ENCODE measurements around the gene COG7.

DNA sequence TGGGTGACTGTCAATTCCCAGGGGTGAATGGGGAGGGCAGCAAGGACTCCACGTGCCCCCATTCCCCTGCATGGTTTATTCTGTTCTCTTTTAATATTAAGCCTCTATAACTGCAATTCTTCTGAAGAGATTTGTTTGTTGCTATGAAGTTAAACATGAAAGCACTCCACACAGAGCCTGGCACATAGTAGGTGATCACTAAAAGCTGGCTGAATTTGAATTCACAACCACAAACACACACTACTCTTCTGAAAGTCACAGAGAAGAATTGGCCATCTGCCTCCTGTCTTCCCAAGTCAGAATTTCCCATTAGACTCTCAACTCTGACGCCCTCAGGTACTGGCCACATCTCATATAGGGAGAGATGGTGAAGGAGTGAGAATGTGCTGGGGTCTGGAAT, 55.5 kb downstream of the COG7 start:
- TF ChIP-seq, protein P1, sequence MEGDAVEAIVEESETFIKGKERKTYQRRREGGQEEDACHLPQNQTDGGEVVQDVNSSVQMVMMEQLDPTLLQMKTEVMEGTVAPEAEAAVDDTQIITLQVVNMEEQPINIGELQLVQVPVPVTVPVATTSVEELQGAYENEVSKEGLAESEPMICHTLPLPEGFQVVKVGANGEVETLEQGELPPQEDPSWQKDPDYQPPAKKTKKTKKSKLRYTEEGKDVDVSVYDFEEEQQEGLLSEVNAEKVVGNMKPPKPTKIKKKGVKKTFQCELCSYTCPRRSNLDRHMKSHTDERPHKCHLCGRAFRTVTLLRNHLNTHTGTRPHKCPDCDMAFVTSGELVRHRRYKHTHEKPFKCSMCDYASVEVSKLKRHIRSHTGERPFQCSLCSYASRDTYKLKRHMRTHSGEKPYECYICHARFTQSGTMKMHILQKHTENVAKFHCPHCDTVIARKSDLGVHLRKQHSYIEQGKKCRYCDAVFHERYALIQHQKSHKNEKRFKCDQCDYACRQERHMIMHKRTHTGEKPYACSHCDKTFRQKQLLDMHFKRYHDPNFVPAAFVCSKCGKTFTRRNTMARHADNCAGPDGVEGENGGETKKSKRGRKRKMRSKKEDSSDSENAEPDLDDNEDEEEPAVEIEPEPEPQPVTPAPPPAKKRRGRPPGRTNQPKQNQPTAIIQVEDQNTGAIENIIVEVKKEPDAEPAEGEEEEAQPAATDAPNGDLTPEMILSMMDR (conservative IDR thresholded peaks at IDR 0.05): no peak
- TF ChIP-seq EZH2 (IDR thresholded peaks at IDR 0.05; ENCODE audit: low read depth): no peak
